IMR-90 (cell line): Measurements from ENCODE around the gene GAL. TPM values are rescaled to one million over a fixed set of nuclear protein-coding genes. Genes with fewer than 3 reads are reported as not detected.

Experiments
- ATAC-seq: fragments of 200-7000 bp; cut with Tn5 transposase; 2 replicates; pipeline ENCODE4 v1.9.1; 2020; ENCODE audit warnings: low read depth, mild to moderate bottlenecking, moderate library complexity
- BruUV-seq: library from RNA; stranded (reverse); fragments of 400-500 nt; replicated peaks from 2 replicates; lab custom pipeline; 2021; lab: Mats Ljungman, UMichigan
- CTCF ChIA-PET: fragments of 300-600 bp; formaldehyde crosslinking; extraction: SDS; loops from one replicate; lab custom pipeline; 2021; ENCODE audit warnings: antibody characterized with exemption; lab: Yijun Ruan, JAX
- POLR2A ChIA-PET: fragments of 300-600 bp; sonication (Branson Sonifier 250); formaldehyde crosslinking; loops from one replicate; lab custom pipeline; 2022; ENCODE audit warnings: antibody characterized with exemption; ENCODE audit not compliant: unreplicated experiment; lab: Charles Lee
- DNase-seq: peaks from one replicate; pipeline ENCODE4 v3.0.0; 2013
- H2AFZ ChIP-seq: replicated peaks from 2 replicates; pipeline ENCODE3; 2013; ENCODE audit warnings: low read length, mild to moderate bottlenecking; ENCODE audit not compliant: poor library complexity
- H2AK5ac ChIP-seq: 2 replicates; pipeline ENCODE4 v1.6.1; 2013; ENCODE audit warnings: low read depth, low read length, inconsistent platforms
- H2AK9ac ChIP-seq: replicated peaks from 2 replicates; pipeline ENCODE3; 2013; ENCODE audit warnings: mild to moderate bottlenecking, low read depth, low read length, moderate library complexity; ENCODE audit not compliant: poor library complexity
- H2BK120ac ChIP-seq: 2 replicates; pipeline ENCODE4 v1.6.1; 2013; ENCODE audit warnings: low read depth, low read length, inconsistent platforms
- H2BK15ac ChIP-seq: 3 replicates; pipeline ENCODE4 v1.6.1; 2013; ENCODE audit warnings: low read depth, low read length, inconsistent platforms
- H2BK20ac ChIP-seq: 2 replicates; pipeline ENCODE4 v1.6.1; 2013; ENCODE audit warnings: low read depth, mild to moderate bottlenecking, inconsistent platforms, low read length, moderate library complexity
- H2BK5ac ChIP-seq: 2 replicates; pipeline ENCODE4 v1.6.1; 2013; ENCODE audit warnings: mild to moderate bottlenecking, low read depth, low read length, inconsistent platforms; ENCODE audit not compliant: poor library complexity, severe bottlenecking
- H3K14ac ChIP-seq: replicated peaks from 2 replicates; pipeline ENCODE4 v1.6.1; 2013; ENCODE audit warnings: low read depth, low read length, inconsistent platforms
- H3K18ac ChIP-seq: 2 replicates; pipeline ENCODE4 v1.6.1; 2013; ENCODE audit warnings: low read depth, low read length, control low read depth
- H3K23ac ChIP-seq: 2 replicates; pipeline ENCODE4 v1.6.1; 2013; ENCODE audit warnings: low read depth, low read length, inconsistent platforms
- H3K27ac ChIP-seq: 2 replicates; pipeline ENCODE4 v1.5.1; 2013; ENCODE audit warnings: mild to moderate bottlenecking, control low read depth, low read length; ENCODE audit not compliant: insufficient read depth
- H3K27me3 ChIP-seq: 2 replicates; pipeline ENCODE4 v1.6.1; 2013; ENCODE audit warnings: low read length; ENCODE audit not compliant: control insufficient read depth, insufficient read depth
- H3K36me3 ChIP-seq: 2 replicates; pipeline ENCODE4 v1.6.1; 2013; ENCODE audit warnings: low read length, mixed read lengths; ENCODE audit not compliant: control insufficient read depth, insufficient read depth
- H3K4ac ChIP-seq: 2 replicates; pipeline ENCODE4 v1.6.1; 2013; ENCODE audit warnings: low read depth, low read length, inconsistent platforms
- H3K4me1 ChIP-seq: 2 replicates; pipeline ENCODE4 v1.6.1; 2013; ENCODE audit warnings: low read length, mixed read lengths; ENCODE audit not compliant: control insufficient read depth, insufficient read depth
- H3K4me2 ChIP-seq: 2 replicates; pipeline ENCODE4 v1.6.1; 2013; ENCODE audit warnings: low read depth, mild to moderate bottlenecking, control low read depth, low read length, moderate library complexity
- H3K4me3 ChIP-seq: 2 replicates; pipeline ENCODE4 v1.5.1; 2013; ENCODE audit warnings: low read depth, mild to moderate bottlenecking, control low read depth, low read length, moderate library complexity; ENCODE audit not compliant: insufficient read depth
- H3K56ac ChIP-seq: 2 replicates; pipeline ENCODE4 v1.6.1; 2013; ENCODE audit warnings: low read length, inconsistent platforms; ENCODE audit not compliant: insufficient read depth; ENCODE audit errors: extremely low read depth
- H3K79me1 ChIP-seq, 2 experiments: 2 replicates each; pipeline ENCODE4 v1.6.1; 2013; ENCODE audit warnings: low read length in 2 of 2, inconsistent platforms in 1 of 2, low read depth in 1 of 2
- H3K9ac ChIP-seq: 2 replicates; pipeline ENCODE4 v1.6.1; 2013; ENCODE audit warnings: low read depth, low read length, control low read depth
- H3K9me1 ChIP-seq: 2 replicates; pipeline ENCODE4 v1.6.1; 2013; ENCODE audit warnings: low read length, inconsistent platforms; ENCODE audit not compliant: insufficient read depth
- H3K9me3 ChIP-seq: 2 replicates; pipeline ENCODE4 v1.6.1; 2013; ENCODE audit warnings: low read length; ENCODE audit not compliant: control insufficient read depth, insufficient read depth
- H4K20me1 ChIP-seq: 2 replicates; pipeline ENCODE4 v1.6.1; 2013; ENCODE audit warnings: low read length, inconsistent platforms; ENCODE audit not compliant: insufficient read depth
- H4K5ac ChIP-seq: 2 replicates; pipeline ENCODE4 v1.6.1; 2013; ENCODE audit warnings: mild to moderate bottlenecking, low read depth, low read length, control low read depth
- H4K8ac ChIP-seq, 2 experiments: 2 replicates each; pipeline ENCODE4 v1.6.1; 2013; ENCODE audit warnings: low read depth in 2 of 2, low read length in 2 of 2, control low read depth in 1 of 2, inconsistent platforms in 1 of 2
- H4K91ac ChIP-seq: 2 replicates; pipeline ENCODE4 v1.6.1; 2013; ENCODE audit warnings: low read depth, low read length, inconsistent platforms; ENCODE audit not compliant: insufficient read depth
- BHLHE40 ChIP-seq: fragments of 150-350 bp; IDR thresholded peaks from 2 replicates; pipeline ENCODE4 v1.6.1; 2016; ENCODE audit warnings: mild to moderate bottlenecking, low read depth, low read length
- CEBPB ChIP-seq: IDR thresholded peaks from 2 replicates; pipeline ENCODE4 v1.6.1; 2012; ENCODE audit warnings: low read depth, low read length, improper control_type of control experiment
- CHD1 ChIP-seq: IDR thresholded peaks from 2 replicates; pipeline ENCODE4 v1.6.1; 2012; ENCODE audit warnings: low read depth, low read length, improper control_type of control experiment
- CTCF ChIP-seq: conservative IDR thresholded peaks from 2 replicates; pipeline ENCODE4 v1.5.1; 2012; ENCODE audit warnings: mild to moderate bottlenecking, low read depth, low read length, improper control_type of control experiment
- FOS ChIP-seq: fragments of 150-350 bp; IDR thresholded peaks from 2 replicates; pipeline ENCODE4 v1.6.1; 2016; ENCODE audit warnings: low read depth, low read length
- MAFK ChIP-seq: IDR thresholded peaks from 2 replicates; pipeline ENCODE4 v1.6.1; 2012; ENCODE audit warnings: low read depth, low read length, improper control_type of control experiment
- MAZ ChIP-seq: IDR thresholded peaks from 2 replicates; pipeline ENCODE4 v1.6.1; 2012; ENCODE audit warnings: low read depth, mild to moderate bottlenecking, low read length, improper control_type of control experiment, moderate library complexity, borderline replicate concordance
- NFE2L2 ChIP-seq: fragments of 150-350 bp; IDR thresholded peaks from 2 replicates; pipeline ENCODE4 v1.6.1; 2016; ENCODE audit warnings: low read depth, mild to moderate bottlenecking, low read length
- POLR2A ChIP-seq: IDR thresholded peaks from 2 replicates; pipeline ENCODE4 v1.6.1; 2012; ENCODE audit warnings: mild to moderate bottlenecking, low read depth, low read length
- RAD21 ChIP-seq: IDR thresholded peaks from 2 replicates; pipeline ENCODE4 v1.6.1; 2012; ENCODE audit warnings: low read length, improper control_type of control experiment
- RCOR1 ChIP-seq: IDR thresholded peaks from 2 replicates; pipeline ENCODE4 v1.6.1; 2012; ENCODE audit warnings: mild to moderate bottlenecking, low read length, improper control_type of control experiment; ENCODE audit not compliant: insufficient replicate concordance
- RFX5 ChIP-seq: IDR thresholded peaks from 2 replicates; pipeline ENCODE4 v1.8.0; 2012; ENCODE audit warnings: low read depth, mild to moderate bottlenecking, low read length, moderate library complexity
- SMC3 ChIP-seq: fragments of 150-350 bp; IDR thresholded peaks from 2 replicates; pipeline ENCODE4 v1.6.1; 2016; ENCODE audit warnings: low read depth, mild to moderate bottlenecking, antibody characterized with exemption, low read length, moderate library complexity
- USF2 ChIP-seq: fragments of 150-350 bp; IDR thresholded peaks from 2 replicates; pipeline ENCODE4 v1.6.1; 2017; ENCODE audit warnings: mild to moderate bottlenecking, antibody characterized with exemption, low read length, low read depth
- WGBS, 2 experiments: methylation state at CpG; one replicate each; pipeline versions ENCODE4 v1.1.5 to v1.1.7; 2013; ENCODE audit warnings: missing lambda C conversion rate in 2 of 2; ENCODE audit not compliant: insufficient read length in 1 of 2; ENCODE audit errors: extremely low coverage in 2 of 2; 5-methylcytosine and 5-hydroxymethylcytosine counted together
- dilution Hi-C: fragments of 300-500 bp; cut with HindIII; formaldehyde crosslinking; loops from one replicate; pipeline ENCODE4 v1.14.3; 2018; ENCODE audit warnings: low sequenced_read_pairs; ENCODE audit not compliant: unreplicated experiment
- in situ Hi-C: fragments of 300-500 bp; cut with MboI; formaldehyde crosslinking; loops from 3 replicates; pipeline ENCODE4 v1.14.3; 2019; ENCODE audit warnings: low sequenced_read_pairs, inconsistent platforms, mixed read lengths
- intact Hi-C: fragments of 100-400 bp; cut with micrococcal nuclease; formaldehyde crosslinking; loops from 2 replicates; pipeline ENCODE4 v1.10.0; 2022
- polyA plus RNA-seq, 3 experiments: library from polyadenylated mRNA; depleted of rRNA; stranded (reverse); fragments of >200 nt; gene quantifications; 2 replicates each; pipeline ENCODE4 v1.2.3, GENCODE V29; 2012; ENCODE audit warnings: low replicate concordance in 1 of 3
- total RNA-seq: library from RNA; depleted of rRNA; stranded (reverse); fragments of >200 nt; gene quantifications from 2 replicates; pipeline ENCODE4 v1.2.3, GENCODE V29; 2012
- TF ChIP-seq, protein P1 (sequence below): fragments of 150-350 bp; IDR thresholded peaks from 2 replicates; pipeline ENCODE4 v1.6.1; 2016; ENCODE audit warnings: low read depth, mild to moderate bottlenecking, low read length, moderate library complexity, borderline replicate concordance

The GAL gene
- total and polyA plus RNA-seq, 2 of the 4 experiments (the other 2 are of a cell fraction), result 2.0 TPM; not detected in 1

DNA sequence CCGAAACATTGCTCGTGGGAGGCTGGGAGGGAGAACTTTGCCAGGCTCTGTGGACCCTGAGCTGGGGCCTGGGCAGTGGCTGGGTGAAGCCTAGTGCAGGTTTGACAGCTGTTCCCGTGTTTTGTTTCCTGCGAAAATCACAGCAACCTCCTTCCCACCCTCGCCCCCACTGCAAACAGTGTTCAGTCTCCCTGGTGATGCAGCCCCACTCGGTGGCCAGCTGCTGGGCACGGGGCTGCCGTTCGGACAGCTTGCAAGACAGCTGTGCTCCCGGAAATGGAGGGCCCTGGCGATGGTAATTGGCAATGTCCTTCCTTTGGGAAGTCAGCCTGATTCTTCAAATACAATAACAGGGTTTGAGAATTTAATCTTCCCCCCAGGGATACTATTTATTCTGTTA lies 10.4 kb upstream of the GAL start:
- Histone ChIP-seq H4K20me1 (peaks cover 5% of the 10 kb centered on the region; the same call in 1 of the 2 replicates), H3K9ac (no peak overlapping the region), H4K5ac (no peak overlapping the region), H3K27me3 (peaks cover 7% of the 10 kb centered on the region), H3K4ac (no peak overlapping the region), H3K4me1 (no peaks in the 10 kb centered on the region), H3K56ac (no peak overlapping the region), H3K27ac (no peak overlapping the region), H2AK9ac (no peak overlapping the region), H3K9me1 (no peaks in the 10 kb centered on the region), H2BK120ac (no peak overlapping the region), H2AFZ (no peak overlapping the region), H2BK20ac (no peak overlapping the region), H3K36me3 (no peaks in the 10 kb centered on the region), H3K4me2 (no peak overlapping the region), H3K23ac (no peak overlapping the region), H3K9me3 (peaks cover 14% of the 10 kb centered on the region), H3K14ac (no peak overlapping the region), H3K18ac (no peak overlapping the region), H4K8ac (no peak overlapping the region), H4K91ac (no peak overlapping the region), H2AK5ac (no peak overlapping the region), H3K79me1 (no peaks in the 10 kb centered on the region), H2BK15ac (no peak overlapping the region), H3K4me3 (no peak overlapping the region), H2BK5ac (no peak overlapping the region)
- ChIA-PET POLR2A (no interaction called here), CTCF (interaction anchor here (1.4 kb wide), 1 partner anchor 9 kb away, joined by 4 read pairs; no protein-coding TSS in a partner anchor)
- intact Hi-C loops (no loop called here), in situ Hi-C loops (no loop called here), dilution Hi-C loops (no loop called here)
- TF ChIP-seq RFX5 (no peak), RAD21 (no peak), BHLHE40 (no peak), FOS (no peak), SMC3 (no peak), POLR2A (no peak), CTCF (no peak), RCOR1 (no peak), CEBPB (no peak), USF2 (no peak), NFE2L2 (no peak), MAZ (no peak), MAFK (no peak), CHD1 (no peak)
- TF ChIP-seq, protein P1, sequence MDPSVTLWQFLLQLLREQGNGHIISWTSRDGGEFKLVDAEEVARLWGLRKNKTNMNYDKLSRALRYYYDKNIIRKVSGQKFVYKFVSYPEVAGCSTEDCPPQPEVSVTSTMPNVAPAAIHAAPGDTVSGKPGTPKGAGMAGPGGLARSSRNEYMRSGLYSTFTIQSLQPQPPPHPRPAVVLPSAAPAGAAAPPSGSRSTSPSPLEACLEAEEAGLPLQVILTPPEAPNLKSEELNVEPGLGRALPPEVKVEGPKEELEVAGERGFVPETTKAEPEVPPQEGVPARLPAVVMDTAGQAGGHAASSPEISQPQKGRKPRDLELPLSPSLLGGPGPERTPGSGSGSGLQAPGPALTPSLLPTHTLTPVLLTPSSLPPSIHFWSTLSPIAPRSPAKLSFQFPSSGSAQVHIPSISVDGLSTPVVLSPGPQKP, result no peak
- no TSS peak for BruUV-seq
- no peak for DNase-seq
- ATAC-seq, result no peak
- no CpG with 5 or more reads among the region's 11 CpGs for WGBS, 2 experiments
